Measurements from ENCODE around the gene ZNF668.
"Not testable (repeated sequence)": the region's sequence is repeated elsewhere in the genome, so short reads cannot be mapped to it uniquely, and the experiment has no call there.

The ZNF668 gene

DNA sequence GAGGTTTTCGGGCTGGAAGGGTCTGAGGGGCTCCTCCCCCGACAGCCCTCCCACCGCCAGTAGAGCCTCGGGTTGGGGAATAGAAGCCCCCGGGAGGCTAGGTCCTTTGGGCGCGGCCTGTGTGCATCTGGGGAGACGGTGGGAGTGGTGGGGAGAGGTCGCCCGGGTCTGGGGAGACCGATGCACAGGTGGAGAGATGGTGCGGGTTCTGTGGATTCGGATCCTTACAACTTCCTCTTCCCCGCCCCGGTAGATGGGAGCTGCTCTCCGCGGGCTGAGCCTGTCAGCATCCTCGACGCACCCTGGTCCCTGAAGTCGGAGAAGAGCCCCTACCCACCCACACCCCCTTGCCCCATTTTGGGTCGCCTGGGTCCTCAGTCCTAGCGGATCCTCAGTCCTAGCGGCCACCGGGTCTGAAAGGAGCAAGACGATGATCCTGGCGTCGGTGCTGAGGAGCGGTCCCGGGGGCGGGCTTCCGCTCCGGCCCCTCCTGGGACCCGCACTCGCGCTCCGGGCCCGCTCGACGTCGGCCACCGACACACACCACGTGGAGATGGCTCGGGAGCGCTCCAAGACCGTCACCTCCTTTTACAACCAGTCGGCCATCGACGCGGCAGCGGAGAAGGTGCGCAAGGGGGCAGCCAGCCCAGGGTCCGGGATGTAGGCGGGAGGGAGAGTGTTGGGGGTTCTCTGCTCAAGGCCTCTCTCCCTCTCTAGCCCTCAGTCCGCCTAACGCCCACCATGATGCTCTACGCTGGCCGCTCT, 34.9 kb upstream of the ZNF668 start:
- Mint-ChIP-seq H3K27ac (no peak overlapping the region), H3K9me3 (peaks cover 3% of the 10 kb centered on the region), H3K36me3 (ENCODE audit: low read depth) (peaks cover 16% of the 10 kb centered on the region), H3K27me3 (ENCODE audit: low read depth, poor library complexity) (peaks cover 3% of the 10 kb centered on the region), H3K4me1 (peaks cover 20% of the 10 kb centered on the region), H3K4me3 (peak overlapping the region; percentile 88)
- no peak for DNase-seq
- TF ChIP-seq, protein P1, sequence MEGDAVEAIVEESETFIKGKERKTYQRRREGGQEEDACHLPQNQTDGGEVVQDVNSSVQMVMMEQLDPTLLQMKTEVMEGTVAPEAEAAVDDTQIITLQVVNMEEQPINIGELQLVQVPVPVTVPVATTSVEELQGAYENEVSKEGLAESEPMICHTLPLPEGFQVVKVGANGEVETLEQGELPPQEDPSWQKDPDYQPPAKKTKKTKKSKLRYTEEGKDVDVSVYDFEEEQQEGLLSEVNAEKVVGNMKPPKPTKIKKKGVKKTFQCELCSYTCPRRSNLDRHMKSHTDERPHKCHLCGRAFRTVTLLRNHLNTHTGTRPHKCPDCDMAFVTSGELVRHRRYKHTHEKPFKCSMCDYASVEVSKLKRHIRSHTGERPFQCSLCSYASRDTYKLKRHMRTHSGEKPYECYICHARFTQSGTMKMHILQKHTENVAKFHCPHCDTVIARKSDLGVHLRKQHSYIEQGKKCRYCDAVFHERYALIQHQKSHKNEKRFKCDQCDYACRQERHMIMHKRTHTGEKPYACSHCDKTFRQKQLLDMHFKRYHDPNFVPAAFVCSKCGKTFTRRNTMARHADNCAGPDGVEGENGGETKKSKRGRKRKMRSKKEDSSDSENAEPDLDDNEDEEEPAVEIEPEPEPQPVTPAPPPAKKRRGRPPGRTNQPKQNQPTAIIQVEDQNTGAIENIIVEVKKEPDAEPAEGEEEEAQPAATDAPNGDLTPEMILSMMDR (IDR thresholded peaks at IDR 0.05): no peak

DNA sequence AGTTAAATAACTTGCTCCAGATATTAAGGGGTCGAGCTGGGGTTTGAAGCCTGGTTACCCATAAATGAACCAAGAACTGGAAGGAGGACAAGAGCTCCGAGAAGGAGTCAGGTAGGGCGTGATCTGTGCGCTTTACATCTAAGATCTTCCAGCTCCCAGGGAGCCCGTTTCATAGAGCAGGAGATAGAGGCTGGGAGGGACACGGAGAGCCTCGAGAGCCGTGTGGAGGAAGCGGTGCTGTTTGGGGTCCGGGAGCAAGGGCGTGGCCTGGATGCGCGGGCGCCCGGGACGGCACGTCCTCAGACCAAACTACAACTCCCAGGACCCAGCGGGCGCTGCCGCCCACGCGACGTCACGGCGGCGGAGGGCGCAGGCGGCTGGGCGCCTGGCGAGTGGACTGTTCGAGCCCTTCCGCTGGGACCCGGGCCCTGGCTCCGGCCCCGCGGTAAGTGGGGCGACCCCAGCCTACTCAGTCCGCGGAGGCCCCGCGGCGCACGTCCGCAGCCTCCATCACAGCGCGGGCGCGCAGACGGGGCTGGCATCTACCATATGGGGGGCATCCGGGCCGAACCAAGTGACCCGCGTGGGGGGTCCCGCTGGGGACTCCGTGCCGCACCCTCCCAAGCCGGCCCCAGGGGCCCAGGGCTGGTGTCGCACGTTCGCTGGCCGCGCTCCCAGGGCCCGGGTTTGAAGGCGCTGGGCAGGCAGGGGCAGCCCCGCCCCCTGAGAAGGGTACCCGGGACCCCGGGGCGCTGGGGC, 34.2 kb upstream of the ZNF668 start, which contains the start of gene BCKDK:
TSS of gene BCKDK (plus strand) at position 352 of the 759 bp plus-strand sequence. CDS start 838 bp downstream, outside the sequence.
- TF ChIP-seq, protein P1 (IDR thresholded peaks at IDR 0.05): no peak
- Mint-ChIP-seq H3K4me1 (peaks cover 20% of the 10 kb centered on the region), H3K4me3 (peak within 1 kb of the TSS; percentile 88), H3K9me3 (peaks cover 3% of the 10 kb centered on the region), H3K27ac (peak within 1 kb of the TSS; percentile 62), H3K36me3 (ENCODE audit: low read depth) (peaks cover 16% of the 10 kb centered on the region), H3K27me3 (ENCODE audit: low read depth, poor library complexity) (peaks cover 3% of the 10 kb centered on the region)
- peak; percentile 77 for DNase-seq

DNA sequence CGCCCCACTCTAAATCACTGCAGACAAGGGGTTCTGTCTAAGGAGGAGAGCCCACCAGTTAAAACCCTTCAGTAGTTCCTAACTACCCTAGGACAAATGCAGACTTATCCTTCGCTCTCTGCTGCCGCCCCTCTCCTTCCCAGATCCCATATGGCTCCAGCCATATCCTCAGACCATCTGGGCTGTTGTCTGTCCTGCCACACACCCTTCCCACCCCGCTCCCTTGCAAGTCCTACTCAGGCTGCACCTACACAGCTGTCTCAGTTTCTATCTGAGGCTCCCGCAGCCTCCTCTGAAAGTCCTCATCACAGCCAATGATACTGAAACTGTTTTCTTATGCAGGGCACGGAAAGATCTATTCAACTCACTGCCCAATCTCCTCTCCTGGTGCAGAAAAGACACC, 33.4 kb upstream of the ZNF668 start:
- no peak for DNase-seq
- H3K4me1 Mint-ChIP-seq: peaks cover 20% of the 10 kb centered on the region
- TF ChIP-seq, protein P1 (IDR thresholded peaks at IDR 0.05): no peak
- peaks cover 3% of the 10 kb centered on the region for H3K27me3 Mint-ChIP-seq (ENCODE audit: low read depth, poor library complexity)
- peak overlapping the region; percentile 57 for H3K27ac Mint-ChIP-seq
- H3K9me3 Mint-ChIP-seq: peaks cover 9% of the 10 kb centered on the region
- H3K36me3 Mint-ChIP-seq (ENCODE audit: low read depth): peaks cover 16% of the 10 kb centered on the region
- peak overlapping the region; percentile 88 for H3K4me3 Mint-ChIP-seq

DNA sequence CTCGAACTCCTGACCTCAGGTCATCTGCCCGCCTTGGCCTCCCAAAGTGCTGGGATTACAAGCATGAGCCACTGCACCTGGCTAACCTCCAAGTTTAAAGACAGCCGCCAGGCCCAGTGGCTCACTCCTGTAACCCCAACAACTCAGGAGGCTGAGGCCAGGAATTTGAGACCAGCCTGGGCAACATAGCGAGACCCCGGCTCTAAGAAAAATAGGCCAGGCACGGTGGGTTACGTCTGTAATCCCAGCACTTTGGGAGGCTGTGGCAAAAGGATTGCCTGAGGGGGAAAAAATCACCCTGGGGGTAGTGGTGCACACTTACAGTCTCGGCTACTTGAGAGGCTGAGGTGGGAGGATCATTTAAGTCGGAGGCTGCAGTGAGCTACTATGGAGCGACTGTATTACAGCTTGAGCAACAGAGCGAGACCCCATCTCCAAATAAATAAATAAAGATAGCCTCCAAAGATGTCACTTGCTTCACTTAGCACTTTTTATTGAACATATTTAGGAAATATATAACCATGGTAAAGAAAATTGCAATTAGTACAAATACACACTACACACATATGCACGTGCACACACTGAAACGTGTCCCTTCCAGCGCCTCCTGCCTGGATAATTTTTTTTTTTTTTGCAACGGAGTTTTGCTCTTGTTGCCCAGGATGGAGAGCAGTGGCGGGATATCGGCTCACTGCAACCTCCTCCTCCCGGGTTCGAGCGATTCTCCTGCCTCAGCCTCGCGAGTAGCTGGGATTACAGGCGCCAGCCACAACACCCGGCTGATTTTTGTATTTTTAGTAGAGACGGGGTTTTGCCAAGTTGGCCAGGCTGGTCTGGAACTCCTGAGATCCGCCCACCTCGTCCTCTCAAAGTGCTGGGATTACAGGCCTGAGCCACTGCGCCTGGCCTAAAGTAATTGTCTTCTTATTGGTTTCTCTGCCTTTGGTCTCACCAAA, 32.7 kb upstream of the ZNF668 start:
- H3K9me3 Mint-ChIP-seq: peaks cover 9% of the 10 kb centered on the region

DNA sequence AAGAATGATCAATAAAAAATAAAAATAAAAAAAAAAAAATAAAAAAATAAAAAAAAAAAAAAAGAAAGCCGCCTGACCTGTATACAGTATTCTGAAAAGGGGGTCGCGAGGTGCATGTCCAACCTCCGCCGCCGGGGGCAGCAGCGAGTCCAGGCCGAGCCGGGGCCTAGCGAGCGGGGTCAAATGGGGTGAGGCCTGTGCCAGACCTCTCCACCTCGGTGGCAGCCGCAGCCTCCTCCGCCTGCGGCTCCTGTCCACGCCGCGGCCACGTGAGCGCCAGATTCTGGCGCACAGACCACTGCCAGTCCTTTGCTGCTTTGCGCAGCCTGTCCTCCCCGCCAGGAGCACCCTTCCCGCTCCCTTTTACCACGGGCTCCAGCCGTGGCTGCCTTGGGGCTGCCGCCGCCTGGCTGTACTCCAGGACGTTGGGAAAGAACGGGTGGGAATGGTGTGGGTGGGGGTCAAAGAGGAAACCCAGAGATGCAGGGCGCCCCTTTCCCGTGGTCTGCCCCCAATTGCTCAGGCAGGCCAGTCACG, 31.7 kb upstream of the ZNF668 start:
- peaks cover 7% of the 10 kb centered on the region for H3K27me3 Mint-ChIP-seq (ENCODE audit: low read depth, poor library complexity)
- peaks cover 9% of the 10 kb centered on the region for H3K9me3 Mint-ChIP-seq
- peaks cover 10% of the 10 kb centered on the region for H3K36me3 Mint-ChIP-seq (ENCODE audit: low read depth)
- H3K4me3 Mint-ChIP-seq: no peak overlapping the region
- peaks cover 25% of the 10 kb centered on the region for H3K4me1 Mint-ChIP-seq
- peak; percentile 86 for DNase-seq
- TF ChIP-seq, protein P1 (IDR thresholded peaks at IDR 0.05): peak; percentile 62
- no peak overlapping the region for H3K27ac Mint-ChIP-seq

More for the DNA sequence above, 32.7 kb upstream of the ZNF668 start:
- no peak for DNase-seq
- Mint-ChIP-seq H3K36me3 (ENCODE audit: low read depth) (peaks cover 16% of the 10 kb centered on the region), H3K4me1 (peaks cover 20% of the 10 kb centered on the region), H3K4me3 (peak overlapping the region; percentile 88), H3K27me3 (ENCODE audit: low read depth, poor library complexity) (peaks cover 3% of the 10 kb centered on the region), H3K27ac (peak overlapping the region; percentile 57)
- TF ChIP-seq, protein P1 (IDR thresholded peaks at IDR 0.05): no peak

DNA sequence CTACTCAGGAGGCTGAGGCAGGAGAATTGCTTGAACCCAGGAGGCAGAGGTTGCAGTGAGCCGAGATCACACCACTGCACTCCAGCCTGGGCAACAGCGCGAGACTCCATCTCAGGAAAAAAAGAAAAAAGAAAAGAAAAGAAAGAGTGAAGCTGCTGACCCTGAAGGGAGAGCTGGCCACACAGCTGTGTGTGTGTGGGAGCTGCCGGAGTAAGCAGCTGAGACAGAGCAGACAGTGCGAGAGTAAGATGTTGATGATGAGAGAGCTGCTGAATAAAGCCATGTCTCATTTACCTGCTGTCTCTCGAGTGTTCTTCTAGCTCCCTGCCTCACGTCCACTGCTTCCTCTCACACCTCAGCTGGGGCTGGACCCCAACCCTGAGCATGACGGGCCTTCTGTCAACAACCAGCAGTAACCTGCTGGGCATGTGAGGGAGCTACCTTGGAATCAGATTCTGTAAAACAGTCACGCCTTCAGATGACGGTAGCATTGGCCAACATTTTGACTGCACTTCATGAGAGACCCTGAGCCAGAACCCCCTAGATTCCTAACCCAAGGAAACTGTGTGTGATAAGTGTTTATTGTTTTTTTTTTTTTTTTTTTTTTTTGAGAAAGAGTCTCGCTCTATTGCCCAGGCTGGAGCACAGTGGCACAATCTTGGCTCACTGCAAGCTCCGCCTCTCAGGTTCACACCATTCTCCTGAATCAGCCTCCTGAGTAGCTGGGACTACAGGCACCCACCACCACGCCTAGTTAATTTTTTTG, 27.0 kb upstream of the ZNF668 start:
- H3K4me1 Mint-ChIP-seq; DNase-seq; H3K36me3 Mint-ChIP-seq (ENCODE audit: low read depth); H3K4me3 Mint-ChIP-seq; H3K27ac Mint-ChIP-seq: not testable (repeated sequence)
- Mint-ChIP-seq H3K9me3 (peaks cover 18% of the 10 kb centered on the region), H3K27me3 (ENCODE audit: low read depth, poor library complexity) (peaks cover 13% of the 10 kb centered on the region)

Data from nephron progenitor cell (in vitro differentiated cells).